ENCODE results near the gene SCAF11. TPM values are rescaled to one million over a fixed set of nuclear protein-coding genes. Genes with fewer than 3 reads are reported as not detected.

SCAF11 gene
- total and polyA plus RNA-seq, 2 experiments from 2014 or later = 49.7 to 123 TPM

GRCh38 chr12:45988264-45988663 lies 2.1 kb downstream of the SCAF11 start:
- no peaks in the 10 kb centered on the region for H3K9me2 ChIP-seq (replicated peaks; ENCODE audit: insufficient read depth)
- 66% methylated on average over 3 of the region's 3 CpGs for WGBS (ENCODE audit: low lambda C conversion rate, missing lambda C conversion rate)
- no peaks in the 10 kb centered on the region for H3K36me3 ChIP-seq (replicated peaks; ENCODE audit: insufficient read depth, low read depth)
- H3K27me3 ChIP-seq = no peaks in the 10 kb centered on the region
- no peaks in the 10 kb centered on the region for H3K9me3 ChIP-seq (ENCODE audit: low read depth)
- no peak overlapping the region for H3K27ac ChIP-seq
- H2AFZ ChIP-seq = no peak overlapping the region
- peak overlapping the region; percentile 70 for H3K4me3 ChIP-seq
- peaks cover 63% of the 10 kb centered on the region for H3K79me2 ChIP-seq
- peak overlapping the region; percentile 84 for H3K4me2 ChIP-seq
- DNase-seq (ENCODE audit: low spot score) = no peak
- peaks cover 54% of the 10 kb centered on the region for H4K20me1 ChIP-seq (ENCODE audit: insufficient read depth, poor library complexity, severe bottlenecking)
- TF ChIP-seq EZH2 (IDR thresholded peaks at IDR 0.05; ENCODE audit: borderline replicate concordance) (no peak), EZH2phosphoT487 (IDR thresholded peaks at IDR 0.05; ENCODE audit: low read depth, severe bottlenecking, unreplicated experiment) (no peak), CTCF (IDR thresholded peaks at IDR 0.05; ENCODE audit: poor library complexity) (no peak)
- H3K4me1 ChIP-seq (ENCODE audit: insufficient read depth) = peaks cover 26% of the 10 kb centered on the region

GRCh38 chr12:45987340-45987727 lies 3.0 kb downstream of the SCAF11 start:
- DNase-seq (ENCODE audit: low spot score) = no peak
- TF ChIP-seq EZH2phosphoT487 (IDR thresholded peaks at IDR 0.05; ENCODE audit: low read depth, severe bottlenecking, unreplicated experiment) = no peak
- TF ChIP-seq CTCF (IDR thresholded peaks at IDR 0.05; ENCODE audit: poor library complexity) = no peak
- TF ChIP-seq EZH2 (IDR thresholded peaks at IDR 0.05; ENCODE audit: borderline replicate concordance) = no peak
- 73% methylated on average over 3 of the region's 3 CpGs for WGBS (ENCODE audit: low lambda C conversion rate, missing lambda C conversion rate)
- Histone ChIP-seq H3K9me3 (ENCODE audit: low read depth) (no peaks in the 10 kb centered on the region), H3K4me3 (no peak overlapping the region), H3K36me3 (replicated peaks; ENCODE audit: insufficient read depth, low read depth) (no peaks in the 10 kb centered on the region), H3K27ac (no peak overlapping the region), H3K4me2 (peak overlapping the region; percentile 84), H3K9me2 (replicated peaks; ENCODE audit: insufficient read depth) (no peaks in the 10 kb centered on the region), H3K27me3 (no peaks in the 10 kb centered on the region), H3K79me2 (peaks cover 72% of the 10 kb centered on the region), H3K4me1 (ENCODE audit: insufficient read depth) (peaks cover 22% of the 10 kb centered on the region), H2AFZ (no peak overlapping the region), H4K20me1 (ENCODE audit: insufficient read depth, poor library complexity, severe bottlenecking) (peaks cover 62% of the 10 kb centered on the region)

- TF ChIP-seq EZH2 (IDR thresholded peaks at IDR 0.05; ENCODE audit: borderline replicate concordance) = no peak
- no peak for TF ChIP-seq EZH2phosphoT487 (IDR thresholded peaks at IDR 0.05; ENCODE audit: low read depth, severe bottlenecking, unreplicated experiment)
- no peak for TF ChIP-seq CTCF (IDR thresholded peaks at IDR 0.05; ENCODE audit: poor library complexity)
- H3K4me1 ChIP-seq (ENCODE audit: insufficient read depth) = peaks cover 22% of the 10 kb centered on the region
- H3K4me3 ChIP-seq = no peak overlapping the region
- no peaks in the 10 kb centered on the region for H3K27me3 ChIP-seq
- peak overlapping the region; percentile 84 for H3K4me2 ChIP-seq
- 84% methylated on average over 5 of the region's 5 CpGs for WGBS (ENCODE audit: low lambda C conversion rate, missing lambda C conversion rate)
- no peaks in the 10 kb centered on the region for H3K9me3 ChIP-seq (ENCODE audit: low read depth)
- H3K79me2 ChIP-seq = peaks cover 78% of the 10 kb centered on the region
- H4K20me1 ChIP-seq (ENCODE audit: insufficient read depth, poor library complexity, severe bottlenecking) = peaks cover 68% of the 10 kb centered on the region
- no peak for DNase-seq (ENCODE audit: low spot score)
- H3K27ac ChIP-seq = no peak overlapping the region
- no peaks in the 10 kb centered on the region for H3K9me2 ChIP-seq (replicated peaks; ENCODE audit: insufficient read depth)
- no peak overlapping the region for H2AFZ ChIP-seq
- no peaks in the 10 kb centered on the region for H3K36me3 ChIP-seq (replicated peaks; ENCODE audit: insufficient read depth, low read depth)
Measured at GRCh38 chr12:45986641-45987339, 3.6 kb downstream of the SCAF11 start.

Data from hepatocyte (in vitro differentiated cells).